Epithelial cell of alveolus of lung (primary cell): ENCODE measurements around the gene BNIP5. TPM values are rescaled to one million over a fixed set of nuclear protein-coding genes. Genes with fewer than 3 reads are reported as not detected.

Source experiments
- total RNA-seq: library from RNA; depleted of rRNA; stranded (reverse); fragments of >200 nt; gene quantifications from 2 replicates; pipeline ENCODE4 v1.2.1, GENCODE V29; 2015

Gene BNIP5, protein sequence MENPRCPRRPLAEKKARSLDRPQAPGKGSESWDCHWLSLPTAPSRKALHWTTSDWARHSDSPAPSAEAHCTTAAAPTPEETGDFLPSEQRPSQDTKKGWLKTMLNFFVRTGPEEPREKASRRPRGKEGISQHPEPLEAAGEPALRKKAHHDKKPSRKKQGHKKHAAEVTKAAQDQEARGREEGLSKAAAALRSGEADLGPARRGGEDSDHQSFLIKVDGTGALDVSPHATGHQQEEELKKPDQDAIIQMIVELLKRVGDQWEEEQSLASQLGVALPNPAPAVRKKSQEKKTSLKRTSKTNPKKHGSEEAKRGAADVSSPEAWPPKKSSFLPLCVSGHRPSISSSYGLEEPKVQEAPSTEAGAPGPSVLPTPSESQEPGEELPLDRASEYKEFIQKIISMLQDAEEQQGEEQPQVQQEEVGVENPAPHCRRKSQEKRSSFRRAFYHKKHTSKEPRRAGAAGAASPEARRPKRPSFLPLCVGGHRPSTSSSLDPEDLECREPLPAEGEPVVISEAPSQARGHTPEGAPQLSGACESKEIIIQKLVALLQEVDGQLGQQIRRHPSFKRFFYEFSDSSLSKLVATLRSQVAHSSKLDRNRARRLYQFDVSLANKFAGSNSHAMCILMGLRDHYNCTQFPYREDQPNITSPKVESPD
- total RNA-seq: not detected in 2 replicates

GRCh38 chr6:36336779-36337241 is at the start of gene BNIP5:
Gene BNIP5, minus strand, starts transcription at chr6:36336888. Its CDS starts 6,198 bp downstream, at chr6:36330690.

DNA sequence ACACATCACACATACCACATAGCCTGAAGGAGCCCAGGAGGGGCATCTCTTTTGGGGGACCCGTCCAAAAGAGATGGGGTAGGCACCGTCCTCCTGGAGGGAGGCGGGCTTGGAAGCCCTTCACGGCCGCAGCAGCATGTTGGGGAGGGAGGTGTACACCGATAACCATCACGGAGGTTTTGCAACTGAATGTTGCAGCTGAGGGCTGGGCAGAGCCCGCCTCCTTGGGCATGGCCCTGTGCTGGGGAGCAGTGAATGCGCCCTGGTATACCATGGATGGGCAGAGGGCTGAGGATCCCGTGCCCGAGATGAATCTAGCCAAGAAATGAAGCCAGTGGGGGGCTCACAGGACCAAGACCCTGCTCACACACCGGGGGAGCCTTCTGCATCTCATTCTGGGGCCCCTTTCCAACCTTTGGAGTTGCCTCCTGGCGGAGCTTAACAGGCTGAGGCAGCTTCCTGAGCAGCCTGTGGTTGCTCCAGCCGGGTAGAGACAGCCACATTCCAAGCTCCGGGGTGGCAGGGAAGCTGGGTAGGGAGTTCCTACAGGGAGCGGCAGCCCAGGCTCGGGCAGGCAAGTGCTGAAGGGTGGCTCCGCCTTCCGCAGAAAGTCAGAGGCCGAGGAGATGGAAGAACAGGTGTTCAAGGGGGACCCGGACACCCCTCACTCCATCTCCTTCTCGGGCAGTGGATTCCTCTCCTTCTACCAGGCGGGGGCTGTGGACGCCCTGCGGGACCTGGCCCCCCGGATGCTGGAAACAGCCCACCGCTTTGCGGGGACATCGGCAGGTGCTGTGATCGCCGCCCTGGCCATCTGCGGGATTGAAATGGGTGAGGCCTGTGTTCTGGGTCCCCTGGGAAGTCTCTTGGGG is 66.6 kb downstream of the BNIP5 start, which contains the start of gene PNPLA1:
Gene PNPLA1, plus strand, starts transcription at position 227 of the 872 bp plus-strand sequence. Its CDS starts 400 bp downstream, at position 627.

Other genes starting within 250 kb of the BNIP5 start
- 5.7 and 23.0 TPM in 2 replicates for gene MAPK13, start 206.4 kb downstream of the BNIP5 start, total RNA-seq
- gene BRPF3, start 140.1 kb downstream of the BNIP5 start, total RNA-seq: 9.4 and 15.6 TPM in 2 replicates
- not detected in 2 replicates for gene PNPLA1, start 66.8 kb downstream of the BNIP5 start, total RNA-seq
- gene ETV7, start 50.8 kb upstream of the BNIP5 start, total RNA-seq: 0.48 and 1.3 TPM in 2 replicates
- gene PXT1, start 106.0 kb upstream of the BNIP5 start, total RNA-seq: under 0.01 TPM in 1 of 2 replicates, not detected in the other
- gene KCTD20, start 106.1 kb upstream of the BNIP5 start, total RNA-seq: 49.3 and 55.6 TPM in 2 replicates
- 15.8 and 18.4 TPM in 2 replicates for gene STK38, start 210.6 kb upstream of the BNIP5 start, total RNA-seq